SJCRH30 (cell line): ENCODE measurements around the gene SMAD7. TPM values are rescaled to one million over a fixed set of nuclear protein-coding genes. Genes with fewer than 3 reads are reported as not detected.

Experiments used
- DNase-seq, 2 experiments: peaks; one replicate each; pipeline ENCODE4 v3.0.0-alpha.2; 2015 to 2020
- H3K27ac ChIP-seq: fragments of 250-450 bp; sonication (Bioruptor Pico); 2 replicates; pipeline ENCODE4 v1.5.1; 2020; ENCODE audit warnings: mild to moderate bottlenecking, moderate library complexity
- H3K27me3 ChIP-seq: fragments of 250-450 bp; sonication (Bioruptor Pico); 2 replicates; pipeline ENCODE4 v1.5.1; 2020; ENCODE audit warnings: mild to moderate bottlenecking, moderate library complexity
- H3K36me3 ChIP-seq: fragments of 250-450 bp; sonication (Bioruptor Pico); 2 replicates; pipeline ENCODE4 v1.5.1; 2020; ENCODE audit warnings: mild to moderate bottlenecking, moderate library complexity
- H3K4me1 ChIP-seq: fragments of 250-450 bp; sonication (Bioruptor Pico); 2 replicates; pipeline ENCODE4 v1.5.1; 2020; ENCODE audit warnings: mild to moderate bottlenecking, moderate library complexity
- H3K4me3 ChIP-seq: fragments of 250-450 bp; sonication (Bioruptor Pico); 2 replicates; pipeline ENCODE4 v1.5.1; 2020; ENCODE audit warnings: mild to moderate bottlenecking, moderate library complexity
- H3K9me3 ChIP-seq: fragments of 250-450 bp; sonication (Bioruptor Pico); replicated peaks from 2 replicates; pipeline ENCODE4 v1.5.1; 2020; ENCODE audit warnings: mild to moderate bottlenecking, moderate library complexity
- total RNA-seq: library from RNA; depleted of rRNA; stranded (reverse); fragments of >200 nt; shearing (Covaris generic); gene quantifications from 2 replicates; pipeline ENCODE4 v1.2.3, GENCODE V29; 2014

Gene SMAD7
- total RNA-seq, 1 experiment from 2014 or later: 3.0 TPM

- Histone ChIP-seq H3K27ac (no peak overlapping the region), H3K4me1 (peaks cover 8% of the 10 kb centered on the region; the same call in 1 of the 2 replicates), H3K27me3 (no peaks in the 10 kb centered on the region), H3K4me3 (no peak overlapping the region), H3K9me3 (no peaks in the 10 kb centered on the region), H3K36me3 (no peaks in the 10 kb centered on the region)
- DNase-seq: no peak
Observed at GRCh38 chr18:48917579-48918517, 32.9 kb downstream of the SMAD7 start.

- H3K4me1 ChIP-seq: 0 out of 2 replicates have a peak, but pooled peaks cover 3% of the 10 kb centered on the region
- no peak overlapping the region for H3K27ac ChIP-seq
- no peaks in the 10 kb centered on the region for H3K27me3 ChIP-seq
- DNase-seq: peak in 1 of 2 experiments; percentile 20
- no peaks in the 10 kb centered on the region for H3K36me3 ChIP-seq
- no peak overlapping the region for H3K4me3 ChIP-seq
- H3K9me3 ChIP-seq: no peaks in the 10 kb centered on the region
Observed at GRCh38 chr18:48915626-48916425, 34.9 kb downstream of the SMAD7 start.

- H3K36me3 ChIP-seq: no peaks in the 10 kb centered on the region
- no peak overlapping the region for H3K4me3 ChIP-seq
- no peaks in the 10 kb centered on the region for H3K27me3 ChIP-seq
- H3K9me3 ChIP-seq: no peaks in the 10 kb centered on the region
- DNase-seq: no peak
- 0 out of 2 replicates have a peak, but pooled peaks cover 3% of the 10 kb centered on the region for H3K4me1 ChIP-seq
- no peak overlapping the region for H3K27ac ChIP-seq
Observed at GRCh38 chr18:48914581-48915251, 36.0 kb downstream of the SMAD7 start.

GRCh38 chr18:48913775-48914174 is 37.0 kb downstream of the SMAD7 start:
- DNase-seq: no peak
- Histone ChIP-seq H3K27ac (no peak overlapping the region), H3K27me3 (no peaks in the 10 kb centered on the region), H3K36me3 (no peaks in the 10 kb centered on the region), H3K4me1 (0 out of 2 replicates have a peak, but pooled peaks cover 3% of the 10 kb centered on the region), H3K9me3 (no peaks in the 10 kb centered on the region), H3K4me3 (no peak overlapping the region)

GRCh38 chr18:48913201-48913600 is 37.6 kb downstream of the SMAD7 start:
- no peaks in the 10 kb centered on the region for H3K27me3 ChIP-seq
- H3K27ac ChIP-seq: no peak overlapping the region
- DNase-seq: no peak
- H3K4me3 ChIP-seq: no peak overlapping the region
- H3K4me1 ChIP-seq: 0 out of 2 replicates have a peak, but pooled peaks cover 3% of the 10 kb centered on the region
- no peaks in the 10 kb centered on the region for H3K9me3 ChIP-seq
- H3K36me3 ChIP-seq: no peaks in the 10 kb centered on the region

- DNase-seq: no peak
- no peaks in the 10 kb centered on the region for H3K36me3 ChIP-seq
- H3K27ac ChIP-seq: no peak overlapping the region
- no peak overlapping the region for H3K4me3 ChIP-seq
- no peaks in the 10 kb centered on the region for H3K27me3 ChIP-seq
- no peaks in the 10 kb centered on the region for H3K9me3 ChIP-seq
- H3K4me1 ChIP-seq: peaks cover 8% of the 10 kb centered on the region; the same call in 1 of the 2 replicates
Observed at GRCh38 chr18:48910972-48911545, 39.7 kb downstream of the SMAD7 start.

- no peaks in the 10 kb centered on the region for H3K27me3 ChIP-seq
- H3K4me1 ChIP-seq: peaks cover 11% of the 10 kb centered on the region; the same call in 1 of the 2 replicates
- H3K9me3 ChIP-seq: no peaks in the 10 kb centered on the region
- no peak overlapping the region for H3K4me3 ChIP-seq
- H3K36me3 ChIP-seq: no peaks in the 10 kb centered on the region
- no peak overlapping the region for H3K27ac ChIP-seq
- no peak for DNase-seq
Observed at GRCh38 chr18:48909721-48910120, 41.0 kb downstream of the SMAD7 start.

- Histone ChIP-seq H3K27ac (no peak overlapping the region), H3K4me1 (peaks cover 11% of the 10 kb centered on the region; the same call in 1 of the 2 replicates), H3K4me3 (no peak overlapping the region), H3K27me3 (no peaks in the 10 kb centered on the region), H3K36me3 (no peaks in the 10 kb centered on the region), H3K9me3 (no peaks in the 10 kb centered on the region)
- no peak for DNase-seq
Observed at GRCh38 chr18:48908916-48909315, 41.8 kb downstream of the SMAD7 start.

- H3K36me3 ChIP-seq: no peaks in the 10 kb centered on the region
- H3K9me3 ChIP-seq: no peaks in the 10 kb centered on the region
- H3K4me3 ChIP-seq: no peak overlapping the region
- H3K4me1 ChIP-seq: peaks cover 24% of the 10 kb centered on the region
- no peaks in the 10 kb centered on the region for H3K27me3 ChIP-seq
- no peak overlapping the region for H3K27ac ChIP-seq
- DNase-seq: no peak
Observed at GRCh38 chr18:48905513-48905912, 45.3 kb downstream of the SMAD7 start.

GRCh38 chr18:48904847-48905394 is 45.8 kb downstream of the SMAD7 start:
- Histone ChIP-seq H3K27me3 (no peaks in the 10 kb centered on the region), H3K36me3 (no peaks in the 10 kb centered on the region), H3K4me3 (no peak overlapping the region), H3K9me3 (no peaks in the 10 kb centered on the region), H3K4me1 (peaks cover 24% of the 10 kb centered on the region), H3K27ac (no peak overlapping the region)
- DNase-seq: no peak

- no peaks in the 10 kb centered on the region for H3K27me3 ChIP-seq
- no peak overlapping the region for H3K27ac ChIP-seq
- H3K4me3 ChIP-seq: no peak overlapping the region
- H3K4me1 ChIP-seq: peaks cover 24% of the 10 kb centered on the region
- DNase-seq: no peak
- H3K9me3 ChIP-seq: no peaks in the 10 kb centered on the region
- H3K36me3 ChIP-seq: no peaks in the 10 kb centered on the region
Observed at GRCh38 chr18:48904091-48904490, 46.7 kb downstream of the SMAD7 start.

GRCh38 chr18:48902856-48903601 is 47.7 kb downstream of the SMAD7 start:
- no peak overlapping the region for H3K27ac ChIP-seq
- no peak for DNase-seq
- H3K4me1 ChIP-seq: peaks cover 24% of the 10 kb centered on the region
- H3K36me3 ChIP-seq: no peaks in the 10 kb centered on the region
- no peaks in the 10 kb centered on the region for H3K9me3 ChIP-seq
- no peaks in the 10 kb centered on the region for H3K27me3 ChIP-seq
- no peak overlapping the region for H3K4me3 ChIP-seq

- H3K4me3 ChIP-seq: peak overlapping the region; percentile 20
- DNase-seq: peak; percentile 86 to 88
- H3K4me1 ChIP-seq: peaks cover 24% of the 10 kb centered on the region
- H3K27ac ChIP-seq: peak overlapping the region; percentile 80
- H3K36me3 ChIP-seq: no peaks in the 10 kb centered on the region
- H3K9me3 ChIP-seq: no peaks in the 10 kb centered on the region
- no peaks in the 10 kb centered on the region for H3K27me3 ChIP-seq
Observed at GRCh38 chr18:48902023-48902855, 48.5 kb downstream of the SMAD7 start.
